SH-SY5Y (cell line): Measurements from ENCODE around the gene MORC1.

Experiments
- GATA2 ChIP-seq: IDR thresholded peaks from 2 replicates; pipeline ENCODE4 v1.6.1; 2011; ENCODE audit warnings: mild to moderate bottlenecking, low read depth, low read length
- GATA3 ChIP-seq: IDR thresholded peaks from 2 replicates; pipeline ENCODE4 v1.6.1; 2011; ENCODE audit warnings: low read depth, mild to moderate bottlenecking, low read length, moderate library complexity

- no peak for TF ChIP-seq GATA2
- TF ChIP-seq GATA3: no peak
Measured at GRCh38 chr3:109021556-109021955, 96.4 kb downstream of the MORC1 start.
